GM12864 (cell line): Measurements from ENCODE around the gene CSGALNACT2.

Experiments used
- DNase-seq: peaks from one replicate; pipeline ENCODE4 v3.0.0-alpha.2; 2011; ENCODE audit warnings: low read depth
- H3K4me3 ChIP-seq: 2 replicates; pipeline ENCODE4 v1.5.1; 2011; ENCODE audit warnings: mild to moderate bottlenecking, low read depth, low read length, control low read depth
- TF ChIP-seq, protein P1 (sequence below): IDR thresholded peaks from 2 replicates; pipeline ENCODE4 v1.5.1; 2011; ENCODE audit warnings: low read depth, mild to moderate bottlenecking, moderate library complexity, low read length, control low read depth, inconsistent platforms; ENCODE audit errors: missing control alignments

CSGALNACT2 gene

DNA sequence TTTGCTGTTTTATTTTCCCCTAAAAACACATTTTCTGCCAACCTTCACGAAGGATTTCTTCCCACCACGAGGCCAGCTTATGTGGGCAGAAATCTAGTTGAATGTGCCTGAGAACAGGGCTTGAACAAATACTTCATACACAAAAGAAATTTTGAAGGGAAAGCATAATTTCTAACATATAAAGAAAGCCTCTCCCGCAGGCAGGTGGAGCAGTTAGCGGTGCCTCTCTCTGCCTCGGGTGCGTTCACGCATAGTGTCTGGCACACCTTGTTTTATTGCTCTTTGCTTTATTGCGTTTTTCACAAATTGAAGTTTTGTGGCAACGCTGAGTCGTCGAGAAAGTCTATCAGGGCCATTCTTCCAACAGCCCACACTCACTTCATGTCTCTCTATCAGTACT is 7.0 kb upstream of the CSGALNACT2 start:
- TF ChIP-seq, protein P1, sequence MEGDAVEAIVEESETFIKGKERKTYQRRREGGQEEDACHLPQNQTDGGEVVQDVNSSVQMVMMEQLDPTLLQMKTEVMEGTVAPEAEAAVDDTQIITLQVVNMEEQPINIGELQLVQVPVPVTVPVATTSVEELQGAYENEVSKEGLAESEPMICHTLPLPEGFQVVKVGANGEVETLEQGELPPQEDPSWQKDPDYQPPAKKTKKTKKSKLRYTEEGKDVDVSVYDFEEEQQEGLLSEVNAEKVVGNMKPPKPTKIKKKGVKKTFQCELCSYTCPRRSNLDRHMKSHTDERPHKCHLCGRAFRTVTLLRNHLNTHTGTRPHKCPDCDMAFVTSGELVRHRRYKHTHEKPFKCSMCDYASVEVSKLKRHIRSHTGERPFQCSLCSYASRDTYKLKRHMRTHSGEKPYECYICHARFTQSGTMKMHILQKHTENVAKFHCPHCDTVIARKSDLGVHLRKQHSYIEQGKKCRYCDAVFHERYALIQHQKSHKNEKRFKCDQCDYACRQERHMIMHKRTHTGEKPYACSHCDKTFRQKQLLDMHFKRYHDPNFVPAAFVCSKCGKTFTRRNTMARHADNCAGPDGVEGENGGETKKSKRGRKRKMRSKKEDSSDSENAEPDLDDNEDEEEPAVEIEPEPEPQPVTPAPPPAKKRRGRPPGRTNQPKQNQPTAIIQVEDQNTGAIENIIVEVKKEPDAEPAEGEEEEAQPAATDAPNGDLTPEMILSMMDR: no peak
- DNase-seq: no peak
- no peak overlapping the region for H3K4me3 ChIP-seq

DNA sequence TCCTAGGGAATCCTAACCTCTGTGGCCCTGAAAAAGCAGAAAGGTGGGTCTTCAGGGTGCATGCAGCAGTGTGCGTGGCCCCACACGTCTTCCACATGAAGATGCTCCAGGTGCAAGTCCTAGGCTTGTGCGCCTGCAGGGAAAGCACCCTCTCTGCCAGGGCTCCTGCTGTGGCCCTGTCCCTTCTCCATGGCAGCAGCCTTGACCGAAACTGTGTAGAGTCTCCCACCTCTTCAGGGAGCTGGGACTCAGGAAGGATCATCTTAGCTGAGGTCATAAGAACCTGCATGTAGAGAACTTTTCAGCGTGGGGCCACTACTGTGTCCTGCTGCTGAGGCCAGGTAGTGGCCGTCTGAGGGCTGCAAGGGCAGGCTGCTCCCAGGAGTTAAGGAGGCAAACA is 6.3 kb upstream of the CSGALNACT2 start:
- no peak for DNase-seq

DNA sequence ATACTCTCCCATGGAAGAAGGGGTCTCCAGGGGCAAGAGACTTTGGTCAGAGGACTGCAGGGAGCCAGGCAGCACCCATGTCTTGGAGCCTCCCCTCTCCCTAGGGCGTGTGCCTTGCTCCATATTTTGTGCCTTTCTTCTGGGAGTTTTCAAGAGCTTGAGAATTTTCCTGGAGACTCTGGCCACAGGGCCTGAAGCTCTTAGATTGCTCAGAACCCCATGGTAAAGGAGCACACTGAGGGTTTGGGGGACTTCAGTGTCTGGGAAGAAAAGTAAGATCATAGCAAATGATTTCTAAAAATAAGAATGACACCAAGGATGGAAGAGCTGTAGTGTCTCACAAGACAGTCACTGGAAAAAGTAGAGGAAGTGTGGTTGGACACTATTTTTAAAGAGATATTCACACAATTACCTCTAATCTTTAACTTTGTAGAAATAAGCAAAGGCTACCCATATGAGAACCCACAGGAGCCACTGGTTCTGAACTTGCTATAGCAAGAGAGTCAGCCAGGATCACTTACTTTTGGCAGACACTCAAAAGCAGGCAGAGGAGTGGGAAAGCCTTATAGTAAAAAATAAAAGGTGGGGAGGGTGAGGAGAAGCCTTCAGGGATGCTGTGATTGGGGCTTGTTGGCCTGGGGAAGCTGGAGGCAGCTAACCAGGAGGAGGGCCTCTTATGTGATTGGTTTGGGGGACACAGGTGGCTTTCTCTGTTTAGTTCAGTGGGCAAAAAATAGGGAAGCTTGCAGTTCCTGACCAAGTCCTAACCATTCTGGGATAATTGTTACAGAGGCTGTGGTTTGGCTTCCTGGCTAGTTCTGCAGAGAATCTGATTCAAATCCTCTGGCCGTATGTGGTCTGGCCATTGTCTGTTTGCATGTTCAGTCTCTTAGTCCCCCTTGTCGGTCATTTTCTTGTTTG is 5.1 kb upstream of the CSGALNACT2 start:
- no peak overlapping the region for H3K4me3 ChIP-seq
- DNase-seq: no peak
- TF ChIP-seq, protein P1: no peak

More for the DNA sequence above, 6.3 kb upstream of the CSGALNACT2 start:
- TF ChIP-seq, protein P1: no peak
- no peak overlapping the region for H3K4me3 ChIP-seq

DNA sequence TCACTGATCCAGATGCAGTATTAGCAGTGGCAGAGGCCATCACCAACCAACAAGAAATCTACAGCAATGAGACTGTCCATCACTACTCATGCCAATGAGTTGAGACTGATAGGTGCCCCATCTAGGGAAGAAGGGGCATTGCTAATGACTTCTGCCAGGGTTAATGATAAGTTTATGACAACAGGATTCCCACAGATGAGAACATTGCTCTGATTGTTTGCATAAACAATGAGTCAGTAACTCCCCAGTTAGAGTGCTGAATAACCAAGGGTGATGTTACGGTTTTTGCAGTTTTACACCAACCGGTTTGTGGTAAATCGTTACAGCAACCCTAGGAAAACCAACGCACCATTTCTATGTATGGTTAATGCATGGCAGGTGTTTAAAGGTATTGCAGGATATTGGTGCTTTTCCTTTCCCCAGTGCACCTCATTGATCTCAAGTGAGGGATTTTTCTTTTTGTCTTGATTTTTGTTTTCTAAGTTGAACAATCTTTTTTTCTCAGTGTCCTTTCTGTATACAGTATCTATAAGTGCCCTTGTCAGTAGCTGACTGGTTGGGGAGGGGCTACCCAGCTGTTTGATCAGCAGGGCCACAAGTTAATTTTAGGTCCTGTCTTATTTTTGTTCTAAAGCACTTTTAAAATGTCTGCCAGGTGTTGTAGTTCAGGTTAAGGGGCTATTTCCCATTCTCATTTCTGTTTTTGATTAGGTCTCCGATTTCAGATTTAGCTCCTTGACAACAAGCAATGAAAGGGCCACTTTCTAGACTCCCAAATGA is 3.9 kb upstream of the CSGALNACT2 start:
- TF ChIP-seq, protein P1: no peak
- no peak overlapping the region for H3K4me3 ChIP-seq
- no peak for DNase-seq

DNA sequence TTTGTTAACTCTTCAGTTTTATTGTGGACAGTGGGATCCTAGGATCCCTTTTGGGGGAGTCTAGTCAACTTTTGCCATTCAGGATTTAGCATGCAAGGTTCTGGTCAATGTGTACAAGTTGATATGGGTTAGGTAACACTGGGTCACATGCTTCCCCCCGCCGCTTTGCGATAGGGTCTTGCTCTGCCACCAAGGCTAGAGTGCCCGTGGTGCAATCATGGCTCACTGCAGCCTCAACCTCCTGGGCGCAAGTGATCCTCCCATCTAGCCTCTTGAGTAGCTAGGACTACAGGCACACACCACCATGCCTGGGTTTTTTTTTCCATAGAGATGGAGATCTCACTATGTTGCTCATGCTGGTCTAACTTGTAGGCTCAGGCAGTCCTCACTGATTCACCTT is 3.2 kb upstream of the CSGALNACT2 start:
- DNase-seq: no peak
- H3K4me3 ChIP-seq: no peak overlapping the region
- TF ChIP-seq, protein P1: no peak

DNA sequence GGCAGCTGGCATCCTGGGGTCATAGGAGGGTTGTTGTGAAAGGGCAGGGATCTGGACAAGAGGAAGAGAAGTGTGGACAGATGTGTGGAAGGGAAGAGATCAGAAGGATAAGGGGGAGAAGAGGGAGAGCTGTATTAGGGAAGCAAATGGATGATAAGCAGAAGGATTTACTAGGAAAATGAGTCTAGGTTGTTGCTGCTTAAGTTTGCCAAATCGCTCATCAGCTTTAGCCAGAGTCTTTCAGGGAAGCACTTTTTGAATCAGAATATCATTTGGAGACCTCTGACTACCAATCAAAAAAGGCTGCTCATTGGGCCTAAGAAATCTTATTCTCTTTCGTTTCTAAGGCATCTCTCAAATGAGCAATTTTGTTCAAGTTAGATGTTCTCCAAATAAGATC is 2.6 kb upstream of the CSGALNACT2 start:
- H3K4me3 ChIP-seq: no peak overlapping the region
- no peak for DNase-seq
- TF ChIP-seq, protein P1: no peak
